SK-N-DZ (cell line): ENCODE measurements around the gene GSTM1.
"Not testable (repeated sequence)": the region's sequence is repeated elsewhere in the genome, so short reads cannot be mapped to it uniquely, and the experiment has no call there.

ENCODE experiments used
- DNase-seq: peaks from one replicate; pipeline ENCODE4 v3.0.0-alpha.2; 2015; ENCODE audit warnings: low spot score

The GSTM1 gene

GRCh38 chr1:109659997-109660690 is 27.5 kb upstream of the GSTM1 start:
- no peak for DNase-seq

- not testable (repeated sequence) for DNase-seq
These were observed 27.0 kb upstream of the GSTM1 start for GRCh38 chr1:109660691-109661026.

GRCh38 chr1:109661391-109661790 is 26.2 kb upstream of the GSTM1 start:
- DNase-seq: no peak

- DNase-seq: no peak
These were observed 22.9 kb upstream of the GSTM1 start for GRCh38 chr1:109664671-109665070.

- DNase-seq: peak; percentile 86
These were observed 20.0 kb upstream of the GSTM1 start, which contains the start of gene GSTM2 for GRCh38 chr1:109667452-109668122. Gene GSTM2, plus strand, starts transcription at chr1:109668057. Its CDS starts 59 bp downstream, at chr1:109668116.

GRCh38 chr1:109668123-109668775 is 19.4 kb upstream of the GSTM1 start:
- DNase-seq: no peak

- no peak for DNase-seq
These were observed 18.2 kb upstream of the GSTM1 start for GRCh38 chr1:109669246-109669948.

- not testable (repeated sequence) for DNase-seq
These were observed 17.7 kb upstream of the GSTM1 start for GRCh38 chr1:109669949-109670302.

GRCh38 chr1:109671067-109671466 is 16.6 kb upstream of the GSTM1 start:
- no peak for DNase-seq

- not testable (repeated sequence) for DNase-seq
These were observed 13.8 kb upstream of the GSTM1 start for GRCh38 chr1:109673861-109674260.

GRCh38 chr1:109676683-109677381 is 10.8 kb upstream of the GSTM1 start:
- not testable (repeated sequence) for DNase-seq

GRCh38 chr1:109677459-109677858 is 10.2 kb upstream of the GSTM1 start:
- DNase-seq: no peak

GRCh38 chr1:109678637-109679036 is 9.0 kb upstream of the GSTM1 start:
- DNase-seq: not testable (repeated sequence)

- DNase-seq: not testable (repeated sequence)
These were observed 2.8 kb upstream of the GSTM1 start for GRCh38 chr1:109684777-109685176.

GRCh38 chr1:109685399-109685798 is 2.2 kb upstream of the GSTM1 start:
- DNase-seq: not testable (repeated sequence)

- DNase-seq: not testable (repeated sequence)
These were observed 1.7 kb upstream of the GSTM1 start for GRCh38 chr1:109685890-109686289.

GRCh38 chr1:109687109-109687508 is 508 bp upstream of the GSTM1 start:
- DNase-seq: not testable (repeated sequence)

GRCh38 chr1:109689844-109690405 is 2.3 kb downstream of the GSTM1 start:
- no peak for DNase-seq

- peak; percentile 20 for DNase-seq
These were observed 4.1 kb downstream of the GSTM1 start for GRCh38 chr1:109691759-109692158.

GRCh38 chr1:109694400-109694799 is 6.8 kb downstream of the GSTM1 start:
- DNase-seq: not testable (repeated sequence)

- DNase-seq: not testable (repeated sequence)
These were observed 7.5 kb downstream of the GSTM1 start for GRCh38 chr1:109695138-109695537.
